HTR-8/SVneo (cell line): Measurements from ENCODE around the gene UTP18.
A peak's percentile ranks its signal among the peaks of the same experiment; 100 is the strongest.
"Not testable (repeated sequence)": the region's sequence is repeated elsewhere in the genome, so short reads cannot be mapped to it uniquely, and the experiment has no call there.

Source experiments
- DNase-seq: peaks from one replicate; pipeline ENCODE4 v3.0.0; 2011; ENCODE audit warnings: low spot score, mixed read lengths; ENCODE audit not compliant: insufficient read length
- FAIRE-seq: peaks from 2 replicates; lab custom pipeline; 2011; peaks lifted over from hg19 to GRCh38; lab: Jason Lieb, UNC

UTP18 gene

GRCh38 chr17:51260237-51261023 lies at the start of gene UTP18:
Gene UTP18, plus strand, starts transcription at chr17:51260546. Its CDS starts 39 bp downstream, at chr17:51260585.
- DNase-seq (peak; percentile 96), FAIRE-seq (peak; percentile 95)

DNA sequence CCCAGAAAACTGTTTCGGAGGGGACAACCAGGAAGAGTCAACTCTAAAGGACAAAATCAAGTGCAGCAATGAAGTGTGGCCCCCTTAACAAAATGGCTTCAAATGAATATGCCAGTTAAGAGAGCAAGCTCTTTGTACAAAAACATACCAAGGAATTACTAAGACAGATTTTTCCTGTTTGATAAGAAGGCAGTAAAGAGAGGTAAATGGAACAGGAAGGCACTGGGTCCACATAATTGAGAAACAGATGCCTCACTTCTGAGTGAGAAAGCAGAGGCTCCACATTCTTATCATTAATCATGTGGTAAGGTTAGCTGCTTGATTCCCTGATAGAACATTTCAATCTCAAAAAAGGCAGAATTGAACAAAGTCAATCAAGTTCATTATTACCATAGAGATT lies 45.4 kb upstream of the UTP18 start:
- FAIRE-seq, result no peak
- no peak for DNase-seq

DNA sequence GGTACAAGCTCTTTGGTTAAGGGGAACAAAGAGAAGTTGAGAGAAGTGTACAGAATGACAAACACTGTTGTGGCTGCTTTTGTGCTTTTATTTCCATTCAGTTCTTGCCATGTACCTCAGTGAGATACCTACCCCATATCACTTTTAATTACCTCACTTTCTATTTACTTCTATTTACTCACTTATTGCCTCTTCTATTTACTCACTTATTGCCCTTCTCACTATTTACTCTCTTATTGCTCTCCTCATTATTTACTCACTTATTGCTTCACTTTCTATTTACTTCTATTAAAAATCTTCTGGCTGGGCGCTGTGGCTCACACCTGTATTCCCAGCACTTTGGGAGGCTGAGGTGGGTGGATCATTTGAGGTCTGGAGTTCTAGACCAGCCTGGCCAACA lies 42.4 kb upstream of the UTP18 start:
- DNase-seq (no peak), FAIRE-seq (no peak)

DNA sequence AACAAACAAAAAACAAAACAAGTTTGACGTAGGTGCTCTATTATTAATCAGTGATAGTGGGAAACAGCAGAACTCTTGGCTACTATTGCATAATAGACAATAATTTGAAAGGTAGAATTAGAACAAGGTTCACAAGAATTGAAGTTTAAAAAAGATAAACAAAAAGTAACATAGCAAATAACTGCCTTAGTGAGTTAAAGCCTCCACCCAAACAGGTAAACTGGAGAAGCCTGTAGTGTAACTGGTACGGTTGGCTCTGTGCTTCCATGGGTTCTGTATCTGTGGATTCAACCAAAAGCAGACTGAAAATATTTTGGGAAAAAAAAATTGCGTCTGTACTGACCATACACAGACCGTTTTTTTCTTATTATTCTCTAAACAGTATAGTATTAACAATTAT lies 39.0 kb upstream of the UTP18 start:
- FAIRE-seq (no peak), DNase-seq (no peak)

DNA sequence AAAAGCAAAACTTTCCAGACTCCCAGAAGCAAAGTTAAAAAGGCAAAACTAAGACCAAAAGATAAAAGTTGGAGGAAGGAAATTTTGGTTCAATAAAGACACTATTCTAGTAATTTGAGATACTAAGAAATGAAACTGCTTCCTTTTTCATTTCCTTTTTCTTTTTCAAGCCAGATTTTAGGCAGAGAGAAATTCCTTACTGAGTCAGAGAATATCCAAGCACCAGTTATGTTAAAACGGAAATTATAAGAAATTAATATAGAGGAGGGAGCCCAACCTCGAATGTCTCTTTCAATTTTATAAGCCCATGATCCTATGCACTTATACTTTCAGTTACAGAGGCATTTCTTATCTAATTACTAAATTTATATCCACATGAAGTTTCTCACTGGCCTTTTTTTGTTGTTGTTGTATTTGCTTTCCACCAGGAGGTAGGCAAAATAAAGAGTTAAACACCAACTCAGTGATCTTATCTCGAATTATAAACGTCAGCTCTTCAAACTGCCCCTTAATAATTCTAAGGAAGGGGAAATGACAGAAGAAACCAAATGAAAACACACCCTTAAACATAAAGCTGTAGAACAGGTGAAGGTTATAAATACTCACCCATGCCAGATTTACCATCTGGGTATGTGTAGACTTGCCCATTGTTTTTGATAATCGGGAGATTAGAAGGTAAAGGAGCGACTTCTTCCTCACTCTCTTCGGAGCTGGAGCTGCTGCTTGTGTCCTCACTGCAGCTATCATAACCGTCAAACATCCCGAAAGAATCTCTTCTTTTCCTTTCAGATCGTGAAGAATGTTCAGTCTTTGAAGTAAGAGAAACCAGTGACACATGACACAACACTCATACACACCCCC lies 35.7 kb upstream of the UTP18 start:
- DNase-seq (no peak), FAIRE-seq (no peak)

- DNase-seq, FAIRE-seq: not testable (repeated sequence)
Observed at GRCh38 chr17:51225523-51225922, 34.8 kb upstream of the UTP18 start.

DNA sequence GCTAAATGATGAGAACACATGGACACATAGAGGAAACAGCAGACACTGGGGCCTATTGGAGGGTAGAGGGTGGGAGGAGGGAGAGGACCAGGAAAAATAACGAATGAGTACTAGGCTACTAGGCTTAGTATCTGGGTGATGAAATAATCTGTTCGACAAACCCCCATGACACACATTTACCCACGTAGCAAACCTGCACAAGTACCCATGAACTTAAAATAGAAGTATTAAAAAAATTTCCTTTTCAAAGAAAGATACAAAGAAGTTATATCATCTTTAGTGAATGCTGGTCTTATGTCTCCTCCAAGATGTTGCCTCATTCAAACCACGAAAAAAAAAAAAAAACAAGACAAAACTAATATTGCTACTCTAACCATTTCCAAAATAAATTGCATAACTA lies 32.2 kb upstream of the UTP18 start:
- FAIRE-seq (no peak), DNase-seq (no peak)

DNA sequence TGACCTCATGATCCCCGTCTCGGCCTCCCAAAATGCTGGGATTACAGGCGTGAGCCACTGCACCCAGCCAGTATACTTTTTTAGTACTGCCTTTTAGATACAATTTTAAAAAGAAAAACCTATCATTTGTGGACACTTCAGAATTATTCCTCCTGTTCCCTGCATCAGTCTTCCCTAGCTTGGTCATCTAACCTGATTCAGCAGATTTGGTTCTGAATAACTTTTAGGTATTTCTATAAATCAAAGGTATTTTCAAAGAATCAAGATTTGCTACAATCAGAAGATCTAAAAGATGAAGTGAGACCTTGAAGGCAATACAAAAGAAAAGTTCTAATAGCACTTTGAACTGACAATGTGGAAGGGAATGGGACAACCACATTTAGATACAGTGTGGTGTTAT lies 30.5 kb upstream of the UTP18 start:
- FAIRE-seq (no peak), DNase-seq (no peak)

GRCh38 chr17:51230306-51230705 lies 30.0 kb upstream of the UTP18 start:
- FAIRE-seq, result peak; percentile 36
- DNase-seq, result no peak

DNA sequence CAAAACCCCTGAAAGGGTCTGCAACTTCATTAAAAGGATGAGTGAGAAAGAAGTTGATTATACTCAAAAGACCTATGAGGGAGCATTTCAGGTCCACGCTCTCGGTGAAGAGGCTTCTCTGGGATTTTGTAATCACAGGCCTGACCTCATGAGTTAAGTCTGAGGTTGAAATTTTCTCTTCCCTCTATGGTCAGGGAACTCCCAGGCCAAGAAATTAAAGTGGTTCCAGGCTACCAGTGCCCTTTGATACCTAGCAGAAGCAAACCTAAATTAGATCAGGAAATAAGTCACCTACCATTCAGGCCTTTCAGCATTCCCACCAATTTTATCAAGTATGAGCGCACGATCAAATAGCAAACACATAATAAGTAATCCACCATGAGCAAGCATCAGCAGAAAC lies 28.3 kb upstream of the UTP18 start:
- FAIRE-seq (no peak), DNase-seq (no peak)

DNA sequence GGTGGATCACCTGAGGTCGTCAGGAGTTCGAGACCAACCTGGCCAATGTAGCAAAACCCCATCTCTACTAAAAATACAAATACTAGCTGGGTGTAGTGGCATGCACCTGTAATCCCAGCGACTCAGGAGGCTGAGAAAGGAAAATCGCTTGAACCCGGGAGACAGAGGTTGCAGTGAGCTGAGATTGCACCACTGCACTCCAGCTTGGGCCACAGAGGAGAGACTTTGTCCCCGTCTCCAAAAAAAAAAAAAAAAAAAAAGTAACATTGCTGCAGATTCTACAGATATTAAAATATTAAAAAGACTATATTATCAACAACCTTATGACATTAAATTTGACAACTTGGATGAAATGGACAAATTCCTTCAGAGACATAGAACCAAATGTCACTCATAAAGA lies 26.2 kb upstream of the UTP18 start:
- no peak for FAIRE-seq
- DNase-seq, result no peak

GRCh38 chr17:51238255-51238887 lies 22.0 kb upstream of the UTP18 start:
- no peak for FAIRE-seq
- no peak for DNase-seq

GRCh38 chr17:51240275-51240674 lies 20.1 kb upstream of the UTP18 start:
- DNase-seq (no peak), FAIRE-seq (no peak)

GRCh38 chr17:51244041-51244440 lies 16.3 kb upstream of the UTP18 start:
- no peak for DNase-seq
- no peak for FAIRE-seq

- FAIRE-seq, result no peak
- DNase-seq, result no peak
Observed at GRCh38 chr17:51245535-51245934, 14.8 kb upstream of the UTP18 start.

GRCh38 chr17:51250314-51250840 lies 10.0 kb upstream of the UTP18 start:
- DNase-seq (no peak), FAIRE-seq (no peak)

- no peak for FAIRE-seq
- no peak for DNase-seq
Observed at GRCh38 chr17:51251010-51251409, 9.3 kb upstream of the UTP18 start.

- no peak for DNase-seq
- no peak for FAIRE-seq
Observed at GRCh38 chr17:51255673-51256072, 4.7 kb upstream of the UTP18 start.

DNA sequence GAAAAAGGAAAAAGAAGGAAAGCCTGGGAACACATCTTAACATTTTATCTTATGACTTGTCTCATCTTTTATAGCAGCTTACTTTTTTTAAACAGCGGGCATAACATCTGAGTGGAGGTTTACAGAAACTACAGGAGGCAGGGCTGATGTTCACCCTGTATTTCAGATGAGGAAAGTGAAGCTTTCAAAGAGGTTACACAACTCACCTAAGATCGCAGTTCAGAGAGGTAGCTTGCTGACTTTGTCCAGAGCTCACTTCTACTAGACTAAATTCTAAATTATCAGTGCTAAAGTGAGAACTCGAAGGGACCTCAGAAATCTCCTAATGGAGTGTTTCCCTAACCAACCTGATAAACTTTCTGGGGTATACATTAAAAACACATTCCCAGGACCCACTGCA lies 4.2 kb upstream of the UTP18 start:
- FAIRE-seq (no peak), DNase-seq (no peak)

GRCh38 chr17:51257150-51258081 lies 2.9 kb upstream of the UTP18 start:
- FAIRE-seq, result no peak
- no peak for DNase-seq
